HG02840 (cell line): ENCODE results near the gene TOPORS.
A peak's percentile ranks its signal among the peaks of the same experiment; 100 is the strongest.
"Not testable (repeated sequence)": the region's sequence is repeated elsewhere in the genome, so short reads cannot be mapped to it uniquely, and the experiment has no call there.

Experiments used
- ATAC-seq: cut with Tn5 transposase; IDR thresholded peaks from one replicate; pipeline ENCODE4 v1.9.1; 2021; ENCODE audit warnings: mild to moderate bottlenecking, moderate library complexity, moderate number of reproducible peaks; ENCODE audit not compliant: unreplicated experiment, low FRiP score

TOPORS gene

GRCh38 chr9:32552172-32552872, at the start of gene TOPORS, which contains the start of gene SMIM27:
Gene TOPORS, minus strand, starts transcription at chr9:32552586. Its CDS starts 150 bp downstream, at chr9:32552436.
Gene SMIM27, plus strand, starts transcription at chr9:32552327. Its CDS starts 108 bp downstream, at chr9:32552435.
- peak; percentile 66 for ATAC-seq

- not testable (repeated sequence) for ATAC-seq
Observed at GRCh38 chr9:32599021-32599420, 46.6 kb upstream of the TOPORS start.

- ATAC-seq: no peak
Observed at GRCh38 chr9:32596936-32597335, 44.5 kb upstream of the TOPORS start.

- ATAC-seq: no peak
Observed at GRCh38 chr9:32596096-32596865, 43.9 kb upstream of the TOPORS start.

- no peak for ATAC-seq
Observed at GRCh38 chr9:32590898-32591297, 38.5 kb upstream of the TOPORS start.

GRCh38 chr9:32590476-32590875, 38.1 kb upstream of the TOPORS start:
- no peak for ATAC-seq

- ATAC-seq: no peak
Observed at GRCh38 chr9:32589083-32589723, 36.8 kb upstream of the TOPORS start.

GRCh38 chr9:32587901-32588300, 35.5 kb upstream of the TOPORS start:
- ATAC-seq: no peak

GRCh38 chr9:32584784-32585183, 32.4 kb upstream of the TOPORS start:
- ATAC-seq: no peak

GRCh38 chr9:32581512-32582143, 29.2 kb upstream of the TOPORS start:
- no peak for ATAC-seq

GRCh38 chr9:32580631-32581300, 28.4 kb upstream of the TOPORS start:
- ATAC-seq: no peak

- ATAC-seq: no peak
Observed at GRCh38 chr9:32579706-32580331, 27.4 kb upstream of the TOPORS start.

- ATAC-seq: no peak
Observed at GRCh38 chr9:32578976-32579375, 26.6 kb upstream of the TOPORS start.

GRCh38 chr9:32577316-32577715, 24.9 kb upstream of the TOPORS start:
- ATAC-seq: no peak

- ATAC-seq: no peak
Observed at GRCh38 chr9:32574858-32575257, 22.5 kb upstream of the TOPORS start.

GRCh38 chr9:32573821-32574220, 21.4 kb upstream of the TOPORS start:
- no peak for ATAC-seq

- peak; percentile 88 for ATAC-seq
Observed at GRCh38 chr9:32572900-32573523, 20.6 kb upstream of the TOPORS start, which contains the start of gene NDUFB6. Gene NDUFB6, minus strand, starts transcription at chr9:32573159. Its CDS starts 99 bp downstream, at chr9:32573060.

- peak; percentile 86 for ATAC-seq
Observed at GRCh38 chr9:32571969-32572899, 19.8 kb upstream of the TOPORS start.
